GM18861 (cell line): ENCODE data around the gene CSPG4.
"Not testable (repeated sequence)": the region's sequence is repeated elsewhere in the genome, so short reads cannot be mapped to it uniquely, and the experiment has no call there.

Source experiments
- ATAC-seq: cut with Tn5 transposase; IDR thresholded peaks from one replicate; pipeline ENCODE4 v1.9.1; 2021; ENCODE audit not compliant: unreplicated experiment

The CSPG4 gene, protein sequence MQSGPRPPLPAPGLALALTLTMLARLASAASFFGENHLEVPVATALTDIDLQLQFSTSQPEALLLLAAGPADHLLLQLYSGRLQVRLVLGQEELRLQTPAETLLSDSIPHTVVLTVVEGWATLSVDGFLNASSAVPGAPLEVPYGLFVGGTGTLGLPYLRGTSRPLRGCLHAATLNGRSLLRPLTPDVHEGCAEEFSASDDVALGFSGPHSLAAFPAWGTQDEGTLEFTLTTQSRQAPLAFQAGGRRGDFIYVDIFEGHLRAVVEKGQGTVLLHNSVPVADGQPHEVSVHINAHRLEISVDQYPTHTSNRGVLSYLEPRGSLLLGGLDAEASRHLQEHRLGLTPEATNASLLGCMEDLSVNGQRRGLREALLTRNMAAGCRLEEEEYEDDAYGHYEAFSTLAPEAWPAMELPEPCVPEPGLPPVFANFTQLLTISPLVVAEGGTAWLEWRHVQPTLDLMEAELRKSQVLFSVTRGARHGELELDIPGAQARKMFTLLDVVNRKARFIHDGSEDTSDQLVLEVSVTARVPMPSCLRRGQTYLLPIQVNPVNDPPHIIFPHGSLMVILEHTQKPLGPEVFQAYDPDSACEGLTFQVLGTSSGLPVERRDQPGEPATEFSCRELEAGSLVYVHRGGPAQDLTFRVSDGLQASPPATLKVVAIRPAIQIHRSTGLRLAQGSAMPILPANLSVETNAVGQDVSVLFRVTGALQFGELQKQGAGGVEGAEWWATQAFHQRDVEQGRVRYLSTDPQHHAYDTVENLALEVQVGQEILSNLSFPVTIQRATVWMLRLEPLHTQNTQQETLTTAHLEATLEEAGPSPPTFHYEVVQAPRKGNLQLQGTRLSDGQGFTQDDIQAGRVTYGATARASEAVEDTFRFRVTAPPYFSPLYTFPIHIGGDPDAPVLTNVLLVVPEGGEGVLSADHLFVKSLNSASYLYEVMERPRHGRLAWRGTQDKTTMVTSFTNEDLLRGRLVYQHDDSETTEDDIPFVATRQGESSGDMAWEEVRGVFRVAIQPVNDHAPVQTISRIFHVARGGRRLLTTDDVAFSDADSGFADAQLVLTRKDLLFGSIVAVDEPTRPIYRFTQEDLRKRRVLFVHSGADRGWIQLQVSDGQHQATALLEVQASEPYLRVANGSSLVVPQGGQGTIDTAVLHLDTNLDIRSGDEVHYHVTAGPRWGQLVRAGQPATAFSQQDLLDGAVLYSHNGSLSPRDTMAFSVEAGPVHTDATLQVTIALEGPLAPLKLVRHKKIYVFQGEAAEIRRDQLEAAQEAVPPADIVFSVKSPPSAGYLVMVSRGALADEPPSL (N-terminal part only)

GRCh38 chr15:75712668-75713337 lies at the start of gene CSPG4:
TSS of gene CSPG4 (minus strand) at chr15:75712848. CDS start at chr15:75712755, 93 bp downstream.
- ATAC-seq, result no peak

GRCh38 chr15:75762357-75762718 lies 49.7 kb upstream of the CSPG4 start:
- ATAC-seq, result not testable (repeated sequence)

GRCh38 chr15:75761446-75762356 lies 49.1 kb upstream of the CSPG4 start:
- no peak for ATAC-seq

GRCh38 chr15:75760704-75761435 lies 48.2 kb upstream of the CSPG4 start:
- no peak for ATAC-seq

DNA sequence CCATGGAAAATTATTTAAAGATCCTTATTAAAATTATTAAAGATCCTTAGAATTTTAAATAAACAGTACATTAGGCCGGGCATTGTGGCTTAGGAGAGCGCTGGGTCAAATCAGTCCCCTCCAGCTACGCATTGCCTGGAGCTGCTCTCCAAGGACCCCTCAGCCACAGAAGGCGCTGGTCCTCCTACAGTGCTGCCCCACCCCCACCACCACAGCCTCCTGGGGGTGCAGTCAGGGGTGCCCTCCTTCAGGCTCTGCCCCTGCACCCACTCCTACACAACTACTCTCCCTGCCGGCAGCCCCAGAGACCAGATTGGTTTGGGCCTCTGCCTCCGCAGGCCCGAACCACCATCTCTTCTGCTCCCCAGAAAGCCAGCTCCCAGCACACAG lies 47.5 kb upstream of the CSPG4 start:
- ATAC-seq, result not testable (repeated sequence)

DNA sequence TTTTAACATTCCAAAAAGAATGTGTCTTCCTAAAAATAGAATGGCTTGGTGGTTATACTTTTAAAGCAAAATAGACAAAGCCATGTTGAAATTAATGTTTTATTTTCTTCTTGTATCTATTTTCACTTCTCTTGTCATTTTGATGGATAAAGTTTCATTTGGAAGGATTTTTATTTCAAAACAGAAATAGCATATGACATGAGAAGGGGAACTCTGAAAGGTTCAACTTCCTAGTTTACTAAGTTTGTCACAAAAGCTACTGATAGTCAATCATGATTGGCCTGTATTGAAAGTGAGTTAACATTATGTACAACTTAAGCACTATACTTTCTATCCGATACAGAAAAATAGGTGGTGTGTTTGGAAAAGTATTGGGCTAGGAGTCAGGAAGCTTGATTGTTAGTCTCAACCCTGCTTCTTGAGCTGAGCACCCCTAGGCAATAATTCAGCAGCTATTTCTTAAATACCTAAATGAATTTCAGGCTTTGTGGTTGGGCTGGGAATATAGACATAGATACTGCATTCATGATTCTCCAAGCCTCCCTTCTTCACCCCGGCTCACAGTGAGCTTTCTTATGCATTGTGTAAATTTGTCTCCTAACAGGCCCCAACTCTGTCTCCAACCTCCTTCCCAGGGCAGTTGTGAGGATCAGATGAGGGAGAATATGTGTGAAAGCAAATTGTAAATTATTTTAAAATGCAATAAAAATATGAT lies 46.9 kb upstream of the CSPG4 start:
- no peak for ATAC-seq

DNA sequence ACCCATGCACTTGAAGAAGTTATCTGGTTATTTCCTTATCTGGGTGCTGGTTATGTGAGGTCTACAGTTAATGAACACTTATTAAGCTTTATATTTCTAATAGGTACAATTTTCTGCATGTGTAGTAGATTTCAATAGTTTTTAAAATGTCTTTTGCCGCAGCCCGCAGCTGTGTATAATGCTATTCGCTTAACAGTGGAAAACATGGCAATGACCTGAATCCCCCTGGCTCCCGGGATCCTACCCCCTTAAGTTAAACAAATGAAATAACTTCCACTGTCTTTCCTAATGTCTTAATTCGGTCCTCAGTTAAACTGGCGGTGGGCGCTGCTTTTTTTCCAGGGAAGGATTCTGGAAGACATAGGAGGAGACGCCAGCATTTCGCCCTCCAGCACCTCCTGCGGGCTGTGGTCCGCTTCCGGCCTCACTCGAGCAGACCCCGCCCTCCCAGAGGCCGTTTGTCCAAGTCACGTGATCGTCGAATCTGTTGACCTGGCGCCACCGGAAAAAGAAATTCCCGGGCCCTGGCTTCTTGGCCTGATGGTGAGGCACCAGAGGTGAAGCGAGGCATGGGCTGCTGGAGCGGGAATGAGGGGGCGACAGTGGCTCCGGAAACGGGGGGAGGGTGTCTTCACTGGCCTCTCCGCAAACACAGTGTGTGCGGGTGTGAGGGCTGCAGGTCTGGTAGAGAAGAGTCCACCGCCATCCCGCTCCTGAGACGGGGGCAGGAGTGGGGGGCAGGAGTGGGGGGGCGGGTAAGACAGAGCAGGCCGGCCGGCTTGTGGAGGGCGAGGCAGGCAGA lies 45.6 kb upstream of the CSPG4 start:
- no peak for ATAC-seq

- not testable (repeated sequence) for ATAC-seq
Observed at GRCh38 chr15:75754871-75755270, 42.2 kb upstream of the CSPG4 start.

DNA sequence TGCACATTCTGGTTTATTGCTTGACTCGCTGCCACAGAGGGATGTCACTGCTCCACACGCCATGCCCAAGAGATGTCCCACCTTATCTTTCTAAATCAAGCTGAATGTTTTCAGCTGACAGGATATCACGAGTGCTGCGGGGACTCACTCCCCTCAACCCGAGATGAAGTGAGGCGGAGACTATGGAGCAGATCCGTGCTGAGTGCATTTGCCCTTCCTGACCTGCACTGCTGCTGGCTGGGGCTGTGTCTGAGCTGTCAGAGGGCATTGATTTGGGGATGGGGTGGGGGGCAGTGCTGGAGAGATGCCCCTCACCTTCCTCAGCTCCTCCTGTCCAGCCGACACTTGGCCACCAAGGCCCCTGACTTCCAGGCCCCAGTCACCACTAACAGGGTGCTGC lies 40.5 kb upstream of the CSPG4 start:
- no peak for ATAC-seq

GRCh38 chr15:75751891-75752290 lies 39.2 kb upstream of the CSPG4 start:
- ATAC-seq, result no peak

- ATAC-seq, result no peak
Observed at GRCh38 chr15:75751116-75751875, 38.6 kb upstream of the CSPG4 start.

DNA sequence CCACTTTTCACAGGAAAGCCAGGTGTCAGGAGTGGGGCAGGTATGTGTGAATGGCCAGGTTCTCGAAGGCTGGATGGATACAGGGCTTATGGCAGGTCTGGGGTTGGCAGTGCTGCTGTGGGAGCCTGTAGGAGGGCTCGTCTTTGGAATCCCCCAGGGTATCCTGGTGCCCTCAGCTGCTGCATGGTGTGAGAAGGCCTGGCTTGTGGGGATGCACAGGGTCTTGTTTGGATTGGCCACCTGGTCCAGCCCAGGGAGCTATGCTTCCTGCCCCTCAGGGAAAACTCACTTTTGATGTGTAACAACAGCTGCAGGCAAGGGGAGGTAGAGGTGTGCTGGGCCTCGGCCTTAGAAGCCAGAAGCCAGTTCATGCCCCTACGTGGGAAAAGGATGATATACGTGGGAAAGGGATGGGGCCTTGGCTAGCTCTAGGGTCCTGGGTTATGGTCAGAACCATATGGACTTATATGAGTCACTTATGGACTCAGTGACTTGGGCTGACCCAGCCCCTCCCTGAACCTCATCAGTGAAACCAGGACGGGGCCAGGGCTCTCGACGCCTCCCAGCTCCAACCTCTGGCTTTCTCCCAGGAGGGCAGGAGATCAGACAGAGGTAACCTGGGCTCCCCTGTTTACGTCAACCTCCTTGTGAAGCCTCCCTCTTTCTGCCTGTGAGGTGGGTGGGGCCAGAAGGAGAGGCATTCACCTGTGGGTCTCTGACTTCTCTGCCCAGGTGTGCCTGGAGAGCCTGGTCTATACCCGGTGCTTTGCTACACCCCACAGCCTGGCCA lies 37.8 kb upstream of the CSPG4 start:
- ATAC-seq, result no peak

GRCh38 chr15:75749820-75750219 lies 37.2 kb upstream of the CSPG4 start:
- no peak for ATAC-seq

- not testable (repeated sequence) for ATAC-seq
Observed at GRCh38 chr15:75748882-75749281, 36.2 kb upstream of the CSPG4 start.

GRCh38 chr15:75747121-75747520 lies 34.5 kb upstream of the CSPG4 start:
- ATAC-seq, result not testable (repeated sequence)

- ATAC-seq, result no peak
Observed at GRCh38 chr15:75745305-75745704, 32.7 kb upstream of the CSPG4 start.
